D721Med (cell line): ENCODE data around the gene PRSS33.

Source experiments
- DNase-seq: peaks from one replicate; pipeline ENCODE4 v3.0.0; 2011; ENCODE audit warnings: low spot score; ENCODE audit not compliant: insufficient read length
- FAIRE-seq: peaks from 2 replicates; lab custom pipeline; 2011; peaks lifted over from hg19 to GRCh38; lab: Jason Lieb, UNC
- TF ChIP-seq, protein P1 (sequence below): IDR thresholded peaks from 2 replicates; pipeline ENCODE4 v1.5.1; 2012; ENCODE audit warnings: mild to moderate bottlenecking, control low read depth; ENCODE audit not compliant: insufficient read depth; ENCODE audit errors: missing control alignments

Gene PRSS33

DNA sequence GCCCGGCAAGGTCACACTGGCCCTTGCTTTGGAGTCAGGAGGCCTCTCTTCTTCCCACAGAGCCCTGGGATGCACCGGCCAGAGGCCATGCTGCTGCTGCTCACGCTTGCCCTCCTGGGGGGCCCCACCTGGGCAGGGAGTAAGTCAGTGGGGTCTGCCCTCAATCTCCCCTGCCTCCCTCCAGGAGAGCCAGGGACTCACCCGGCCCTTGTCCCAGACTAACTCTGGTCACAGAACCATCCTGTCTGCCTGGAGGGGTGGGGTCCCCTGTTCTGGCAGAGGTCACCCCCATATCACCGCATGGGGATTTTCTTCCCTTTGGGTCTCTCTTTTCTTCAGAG lies 43.0 kb upstream of the PRSS33 start:
- no peak for DNase-seq
- no peak for FAIRE-seq
- TF ChIP-seq, protein P1, sequence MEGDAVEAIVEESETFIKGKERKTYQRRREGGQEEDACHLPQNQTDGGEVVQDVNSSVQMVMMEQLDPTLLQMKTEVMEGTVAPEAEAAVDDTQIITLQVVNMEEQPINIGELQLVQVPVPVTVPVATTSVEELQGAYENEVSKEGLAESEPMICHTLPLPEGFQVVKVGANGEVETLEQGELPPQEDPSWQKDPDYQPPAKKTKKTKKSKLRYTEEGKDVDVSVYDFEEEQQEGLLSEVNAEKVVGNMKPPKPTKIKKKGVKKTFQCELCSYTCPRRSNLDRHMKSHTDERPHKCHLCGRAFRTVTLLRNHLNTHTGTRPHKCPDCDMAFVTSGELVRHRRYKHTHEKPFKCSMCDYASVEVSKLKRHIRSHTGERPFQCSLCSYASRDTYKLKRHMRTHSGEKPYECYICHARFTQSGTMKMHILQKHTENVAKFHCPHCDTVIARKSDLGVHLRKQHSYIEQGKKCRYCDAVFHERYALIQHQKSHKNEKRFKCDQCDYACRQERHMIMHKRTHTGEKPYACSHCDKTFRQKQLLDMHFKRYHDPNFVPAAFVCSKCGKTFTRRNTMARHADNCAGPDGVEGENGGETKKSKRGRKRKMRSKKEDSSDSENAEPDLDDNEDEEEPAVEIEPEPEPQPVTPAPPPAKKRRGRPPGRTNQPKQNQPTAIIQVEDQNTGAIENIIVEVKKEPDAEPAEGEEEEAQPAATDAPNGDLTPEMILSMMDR: no peak

DNA sequence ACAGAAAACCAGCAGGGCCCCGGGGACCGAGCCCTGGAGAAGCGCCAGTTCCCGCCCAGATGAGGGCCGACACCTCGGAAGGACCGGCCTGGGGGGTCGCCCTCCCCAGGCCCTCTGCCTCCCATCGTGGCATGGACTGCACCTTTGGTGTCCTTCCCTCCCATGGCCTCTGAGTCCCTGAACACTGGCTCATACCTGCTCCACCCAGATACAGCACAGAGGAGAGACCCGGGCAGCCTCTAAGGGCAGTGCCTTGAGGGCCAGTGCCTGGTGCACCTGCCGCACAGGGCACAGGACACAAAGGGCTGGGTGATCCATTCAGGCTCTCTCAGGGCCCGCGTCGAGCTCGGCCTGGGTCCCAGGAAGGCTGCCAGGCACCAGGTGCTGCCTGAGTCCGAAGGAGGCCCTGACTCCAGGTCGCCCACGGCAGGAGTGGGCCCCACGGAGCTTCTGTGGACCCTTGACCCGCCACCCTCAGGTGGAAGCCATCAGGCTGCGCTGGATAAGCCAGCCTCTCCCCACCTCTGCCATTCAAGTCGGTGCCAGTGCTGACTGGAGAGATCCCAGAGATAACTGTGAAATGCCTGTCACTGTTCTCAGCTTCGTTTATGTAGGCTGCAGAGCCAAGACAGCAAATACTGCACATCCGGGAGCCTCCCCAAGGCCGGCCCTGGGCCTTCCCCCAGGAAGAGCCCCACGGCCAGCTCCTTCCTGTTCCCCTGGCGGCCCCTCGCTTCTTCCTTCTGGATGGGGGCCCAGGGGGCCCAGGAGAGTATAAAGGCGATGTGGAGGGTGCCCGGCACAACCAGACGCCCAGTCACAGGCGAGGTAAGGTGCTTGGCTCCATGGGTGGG lies 42.4 kb upstream of the PRSS33 start, which contains the start of gene ZG16B:
Gene ZG16B, plus strand, starts transcription at position 803 of the 854 bp plus-strand sequence. CDS start 139 bp downstream, outside the sequence.
- FAIRE-seq (no peak), DNase-seq (no peak)
- TF ChIP-seq, protein P1: no peak

DNA sequence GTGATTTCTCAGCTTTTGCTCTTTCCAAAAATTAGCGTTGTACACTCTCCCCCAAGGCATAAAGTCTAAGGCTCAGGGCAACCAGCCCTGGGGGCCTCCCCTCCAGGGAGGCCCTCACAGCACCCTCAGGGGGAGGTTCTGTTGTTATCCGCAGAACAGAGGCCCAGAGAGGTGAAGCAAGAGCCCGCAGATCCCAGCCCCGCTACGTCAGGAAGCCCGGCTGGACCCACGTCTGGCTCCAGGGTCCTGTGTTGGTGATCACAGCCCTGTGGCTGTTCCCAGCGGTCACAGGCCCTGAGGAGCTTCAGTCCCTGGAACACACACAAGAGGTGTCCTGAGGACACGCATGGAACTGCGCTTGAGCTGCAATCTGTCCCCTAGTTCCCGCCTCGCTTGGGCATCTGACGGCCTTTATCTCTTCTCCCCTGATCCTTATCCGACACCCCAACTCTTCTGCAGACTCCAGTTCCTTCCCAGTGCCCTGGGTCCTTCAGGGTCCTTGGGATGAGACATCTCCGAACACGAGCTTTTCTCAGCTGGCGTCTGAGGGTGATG lies 41.6 kb upstream of the PRSS33 start:
- no peak for FAIRE-seq
- TF ChIP-seq, protein P1: no peak

DNA sequence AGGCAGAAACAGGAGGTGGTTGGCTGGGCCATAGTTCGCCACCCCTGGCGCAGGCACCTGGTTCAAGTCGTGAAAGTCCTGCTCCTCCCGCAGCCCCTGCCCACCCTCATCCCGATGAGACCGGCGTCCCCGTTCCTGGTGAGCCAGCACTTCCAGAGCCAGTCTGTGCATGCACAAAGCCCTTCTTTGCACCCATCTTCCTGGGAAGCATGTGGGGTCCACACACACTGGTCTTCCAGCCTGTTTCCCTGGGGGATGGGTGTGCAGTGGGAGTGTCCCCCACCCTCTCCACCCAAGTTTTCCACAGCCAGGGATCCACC lies 41.1 kb upstream of the PRSS33 start:
- FAIRE-seq: no peak
- TF ChIP-seq, protein P1: no peak
- no peak for DNase-seq

More for the DNA sequence above, 41.6 kb upstream of the PRSS33 start:
- DNase-seq: no peak

DNA sequence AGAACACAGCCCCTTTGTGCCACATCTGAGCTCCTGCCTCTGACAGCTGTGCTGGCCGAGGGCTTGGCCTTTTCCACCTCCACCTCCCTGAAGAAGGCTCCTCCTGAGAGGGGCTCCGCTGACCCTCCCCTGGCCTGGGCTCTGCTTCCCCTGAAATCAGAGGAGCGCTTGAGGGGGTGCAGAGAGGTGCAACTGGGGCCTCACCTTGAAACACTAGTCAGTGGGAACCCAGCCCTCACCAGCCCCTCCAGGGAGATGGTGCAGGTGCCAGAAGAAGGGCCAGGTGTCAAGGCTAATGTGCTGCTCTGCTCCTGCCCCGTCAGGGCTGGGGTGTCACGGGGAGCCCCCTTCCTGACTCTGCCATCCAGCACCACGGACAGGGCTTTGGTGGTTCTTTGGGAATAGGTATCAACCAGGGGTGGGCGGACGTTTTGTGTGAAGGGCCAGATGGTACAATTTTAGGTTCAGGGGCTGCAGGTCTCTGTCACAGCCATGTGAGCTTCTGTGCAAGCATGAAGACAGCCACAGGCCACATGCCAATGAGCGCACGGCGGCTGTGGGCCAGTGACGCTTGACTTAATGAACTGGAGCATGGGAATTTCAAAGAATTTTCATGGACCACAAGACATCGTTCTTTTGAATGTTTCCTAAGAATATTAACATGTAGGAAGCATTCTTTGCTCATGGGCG lies 40.6 kb upstream of the PRSS33 start:
- FAIRE-seq (no peak), DNase-seq (no peak)
- TF ChIP-seq, protein P1: no peak

DNA sequence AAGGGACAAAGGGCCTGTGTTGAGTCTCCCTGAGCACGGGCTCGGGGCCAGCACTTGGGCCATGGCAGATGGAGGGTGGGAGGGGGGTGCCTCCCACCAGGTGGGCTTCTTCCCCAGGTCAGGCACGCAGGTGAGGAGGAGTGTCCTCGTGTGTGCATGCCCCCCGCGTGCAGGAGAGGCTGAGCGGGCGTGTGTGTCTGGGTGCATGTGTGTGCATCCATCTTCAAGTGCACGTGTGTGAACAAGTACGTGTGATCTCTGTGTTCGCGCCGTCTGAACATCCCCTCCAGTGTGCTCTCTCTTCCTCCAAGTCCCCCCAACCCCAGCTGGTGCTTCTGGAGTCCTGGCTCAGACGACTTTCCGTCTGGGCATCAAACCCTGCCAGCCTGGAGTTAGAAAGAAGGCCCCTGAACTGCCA lies 40.0 kb upstream of the PRSS33 start:
- FAIRE-seq: no peak
- no peak for DNase-seq
- TF ChIP-seq, protein P1: no peak
